Stimulated activated CD4-positive, alpha-beta T cell treated with anti-CD3 and anti-CD28 coated beads, Interleukin-4, amount 100 ng/mL, for 24 hours (primary cell): ENCODE data around the gene MYO15A.

ENCODE experiments used
- DNase-seq: peaks from one replicate; pipeline ENCODE4 v3.0.0-alpha.2; 2020

The MYO15A gene

GRCh38 chr17:18225121-18225641 lies 116.6 kb downstream of the MYO15A start, which contains the start of gene LLGL1:
Gene LLGL1 (plus strand): TSS chr17:18225635. CDS start chr17:18225683, 48 bp downstream.
- peak; percentile 95 for DNase-seq

GRCh38 chr17:18225642-18226283 lies 117.2 kb downstream of the MYO15A start:
- no peak for DNase-seq

- DNase-seq: no peak
These were observed 117.9 kb downstream of the MYO15A start for GRCh38 chr17:18226284-18226945.

- no peak for DNase-seq
These were observed 119.1 kb downstream of the MYO15A start for GRCh38 chr17:18227635-18228034.

GRCh38 chr17:18228176-18228682 lies 119.7 kb downstream of the MYO15A start:
- no peak for DNase-seq

GRCh38 chr17:18229254-18229653 lies 120.7 kb downstream of the MYO15A start:
- no peak for DNase-seq
